ENCODE data around the gene CDH2.
"Not testable (repeated sequence)": the region's sequence is repeated elsewhere in the genome, so short reads cannot be mapped to it uniquely, and the experiment has no call there.

CDH2 gene

GRCh38 chr18:27922780-27923179 lies 254.2 kb downstream of the CDH2 start:
- DNase-seq (ENCODE audit: low spot score): no peak
- FAIRE-seq: no peak

DNA sequence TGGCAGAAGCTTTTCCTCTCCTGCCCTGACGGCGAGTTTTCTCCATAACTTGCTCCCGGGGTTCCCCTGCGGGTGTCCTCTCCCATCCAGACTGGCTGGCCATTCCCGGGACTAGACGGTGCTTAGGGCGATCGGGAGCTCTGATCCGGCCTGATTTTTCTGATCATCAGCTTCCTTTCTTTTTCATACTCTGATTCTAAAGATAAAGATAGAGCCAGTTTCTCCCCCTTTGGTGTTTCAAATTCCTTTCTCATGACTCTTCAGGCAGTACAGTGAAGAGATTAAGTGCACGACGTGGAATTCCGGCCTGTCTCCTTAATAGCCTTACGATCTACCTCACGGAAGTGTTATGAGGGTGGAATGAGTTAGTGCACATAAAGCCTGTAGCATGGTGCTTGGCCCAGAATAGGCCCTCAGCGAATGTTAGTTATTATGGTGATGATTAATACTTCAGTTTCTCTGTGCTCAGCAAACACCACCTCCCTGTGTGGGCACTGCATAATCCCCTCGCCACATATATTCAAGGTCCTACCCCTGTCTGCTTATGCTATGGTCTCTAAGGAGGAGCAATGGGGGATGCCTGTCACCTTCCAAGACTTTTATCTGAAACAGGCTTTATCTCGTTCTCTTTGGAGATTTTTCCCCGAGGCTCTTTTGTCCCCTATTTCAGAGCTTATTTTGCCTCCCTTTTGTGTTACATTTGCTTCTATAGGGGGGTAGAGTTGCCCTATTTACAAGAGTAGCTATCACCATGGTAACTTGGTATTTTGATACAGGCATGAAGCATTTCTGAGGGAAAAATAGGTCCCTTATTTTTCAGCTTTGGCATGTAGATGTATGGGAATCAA lies 254.8 kb downstream of the CDH2 start:
- FAIRE-seq (no peak), DNase-seq (ENCODE audit: low spot score) (peak; percentile 25)

- DNase-seq (ENCODE audit: low spot score): peak; percentile 16
- no peak for FAIRE-seq
Observed at GRCh38 chr18:27921392-27921791, 255.5 kb downstream of the CDH2 start.

DNA sequence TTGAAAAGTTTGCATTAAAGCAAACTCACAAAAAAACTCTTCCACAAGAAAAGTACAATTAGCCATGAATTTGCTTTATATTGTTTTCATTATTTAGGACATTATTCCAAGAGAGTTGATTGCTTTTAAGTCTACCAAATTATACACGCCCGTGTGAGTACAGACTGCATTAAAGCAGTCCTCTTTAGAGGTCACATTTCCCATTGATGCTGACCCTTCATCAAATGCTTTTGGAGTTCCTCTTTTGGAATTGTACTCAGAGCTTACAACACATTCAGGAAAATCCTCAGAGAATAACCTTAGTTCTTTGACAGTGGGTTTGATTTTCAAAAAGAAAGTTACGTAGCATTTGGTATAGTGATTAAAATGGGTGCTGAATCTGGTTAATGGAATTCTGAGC lies 256.1 kb downstream of the CDH2 start:
- no peak for DNase-seq (ENCODE audit: low spot score)
- FAIRE-seq: no peak

DNA sequence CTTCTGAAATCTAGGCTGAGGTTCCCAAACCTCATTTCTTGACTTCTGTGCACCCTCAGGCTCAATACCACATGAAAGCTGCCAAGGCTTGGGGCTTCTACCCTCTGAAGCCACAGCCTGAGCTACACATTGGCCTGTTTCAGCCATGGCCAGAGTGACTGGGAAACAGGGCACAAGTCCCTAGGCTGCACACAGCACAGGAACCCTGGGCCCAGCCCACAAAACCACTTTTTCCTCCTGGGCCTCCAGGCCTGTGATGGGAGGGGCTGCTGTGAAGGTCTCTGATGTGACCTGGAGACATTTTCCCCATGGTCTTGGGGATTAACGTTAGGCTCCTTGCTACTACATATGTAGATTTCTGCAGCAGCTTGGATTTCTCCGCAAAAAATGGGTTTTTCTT lies 270.7 kb downstream of the CDH2 start:
- FAIRE-seq; DNase-seq (ENCODE audit: low spot score): not testable (repeated sequence)

- DNase-seq (ENCODE audit: low spot score) (no peak), FAIRE-seq (no peak)
Observed at GRCh38 chr18:27903906-27904305, 273.0 kb downstream of the CDH2 start.

GRCh38 chr18:27901424-27902226 lies 275.3 kb downstream of the CDH2 start:
- no peak for FAIRE-seq
- no peak for DNase-seq (ENCODE audit: low spot score)

All from urothelium cell line (cell line).